ENCODE measurements around the gene CPO. TPM values are rescaled to one million over a fixed set of nuclear protein-coding genes. Genes with fewer than 3 reads are reported as not detected.

CPO gene
- total RNA-seq, 1 donor from 2014 or later = not detected

DNA sequence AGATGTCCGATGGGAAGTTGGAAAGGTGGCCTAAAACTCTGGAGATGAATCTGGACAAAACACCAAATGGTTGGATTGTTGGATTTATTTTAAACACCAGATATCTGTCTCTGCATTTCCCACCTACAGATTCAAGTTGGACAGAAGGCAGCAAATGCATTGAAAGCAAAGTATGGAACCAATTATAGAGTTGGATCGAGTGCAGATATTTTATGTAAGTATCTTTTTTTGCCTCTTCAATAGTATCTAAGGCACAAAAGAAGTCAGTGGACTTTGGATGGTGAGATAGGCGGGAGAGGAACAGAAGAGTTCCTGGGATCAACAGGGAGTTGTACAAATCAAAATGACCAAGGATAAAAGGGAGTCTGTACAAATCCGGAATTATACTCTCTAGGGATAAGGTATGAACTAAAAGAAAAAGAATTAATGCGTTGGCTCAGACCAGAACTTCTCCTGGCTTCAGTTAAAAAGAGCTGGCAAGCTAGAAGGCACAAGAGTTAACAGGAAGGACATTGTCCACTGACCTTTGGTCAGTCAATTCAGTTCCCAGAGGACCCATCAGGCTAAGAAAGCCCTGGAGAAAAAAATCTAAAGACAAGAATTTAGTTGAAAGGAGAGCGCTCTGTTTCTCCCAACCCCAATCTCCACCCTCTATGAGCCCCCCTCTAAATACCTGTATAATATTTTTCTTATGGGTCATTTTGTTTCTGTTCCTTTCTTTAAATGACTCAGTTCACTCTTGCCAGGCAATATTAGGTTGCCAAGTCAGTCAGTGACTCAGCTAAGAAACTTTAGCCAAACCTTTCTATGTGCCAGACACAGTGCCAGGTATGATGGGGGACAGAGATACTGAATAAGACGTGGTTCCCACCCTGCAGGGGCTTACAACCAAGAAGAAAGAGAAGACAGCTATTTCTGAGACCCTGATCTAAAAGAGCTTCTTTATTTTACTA lies 29.1 kb downstream of the CPO start:
- H3K27ac ChIP-seq = peak overlapping the region; percentile 75 to 78
- H3K36me3 ChIP-seq = no peaks in the 10 kb centered on the region
- intact Hi-C loops (cut with DNase I) = loop anchor here (2.0 to 5.0 kb wide), 4 partner anchors 198 to 564 kb away; partner anchors contain the start of genes FASTKD2 and MDH1B
- H3K4me1 ChIP-seq = peaks cover 4 to 21% of the 10 kb centered on the region in 2 donors
- peak overlapping the region in 1 of 2 donors; percentile 28 for H3K4me3 ChIP-seq
- DNase-seq (ENCODE audit: low spot score in 2 of 2) = peak in 1 of 2 donors; percentile 80
- TF ChIP-seq CTCF (IDR thresholded peaks at IDR 0.05) = no peak
- H3K9me3 ChIP-seq = no peaks in the 10 kb centered on the region
- no peaks in the 10 kb centered on the region for H3K27me3 ChIP-seq

DNA sequence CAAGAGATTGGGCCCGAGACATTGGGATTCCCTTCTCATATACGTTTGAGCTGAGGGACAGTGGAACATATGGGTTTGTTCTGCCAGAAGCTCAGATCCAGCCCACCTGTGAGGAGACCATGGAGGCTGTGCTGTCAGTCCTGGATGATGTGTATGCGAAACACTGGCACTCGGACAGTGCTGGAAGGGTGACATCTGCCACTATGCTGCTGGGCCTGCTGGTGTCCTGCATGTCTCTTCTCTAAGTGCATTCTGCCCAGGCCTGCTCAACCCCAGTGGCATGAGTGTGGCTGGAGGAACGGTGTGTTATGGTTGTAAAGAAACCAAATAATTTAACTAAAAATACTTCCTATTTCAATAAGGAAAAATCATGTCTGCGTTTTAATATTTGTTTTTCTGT lies 29.9 kb downstream of the CPO start:
- Histone ChIP-seq H3K4me3 (no peak overlapping the region), H3K9me3 (no peaks in the 10 kb centered on the region), H3K4me1 (peaks cover 4 to 21% of the 10 kb centered on the region in 2 donors), H3K27ac (peak overlapping the region; percentile 75 to 78), H3K27me3 (no peaks in the 10 kb centered on the region), H3K36me3 (no peaks in the 10 kb centered on the region)
- no peak for TF ChIP-seq CTCF (IDR thresholded peaks at IDR 0.05)
- intact Hi-C loops (cut with DNase I) = loop anchor here (2.0 to 5.0 kb wide), 4 partner anchors 198 to 563 kb away; partner anchors contain the start of genes FASTKD2 and MDH1B
- no peak for DNase-seq (ENCODE audit: low spot score in 2 of 2)

- no peak for DNase-seq (ENCODE audit: low spot score in 2 of 2)
- no peaks in the 10 kb centered on the region for H3K27me3 ChIP-seq
- intact Hi-C loops (cut with DNase I) = no loop called here
- H3K36me3 ChIP-seq = no peaks in the 10 kb centered on the region
- H3K9me3 ChIP-seq = no peaks in the 10 kb centered on the region
- H3K4me3 ChIP-seq = no peak overlapping the region
- no peak for TF ChIP-seq CTCF (IDR thresholded peaks at IDR 0.05)
- H3K4me1 ChIP-seq = peaks cover 4 to 17% of the 10 kb centered on the region in 2 donors
- H3K27ac ChIP-seq = peak overlapping the region in 1 of 2 donors; percentile 30
Observed at GRCh38 chr2:206970589-206971360, 31.5 kb downstream of the CPO start.

DNA sequence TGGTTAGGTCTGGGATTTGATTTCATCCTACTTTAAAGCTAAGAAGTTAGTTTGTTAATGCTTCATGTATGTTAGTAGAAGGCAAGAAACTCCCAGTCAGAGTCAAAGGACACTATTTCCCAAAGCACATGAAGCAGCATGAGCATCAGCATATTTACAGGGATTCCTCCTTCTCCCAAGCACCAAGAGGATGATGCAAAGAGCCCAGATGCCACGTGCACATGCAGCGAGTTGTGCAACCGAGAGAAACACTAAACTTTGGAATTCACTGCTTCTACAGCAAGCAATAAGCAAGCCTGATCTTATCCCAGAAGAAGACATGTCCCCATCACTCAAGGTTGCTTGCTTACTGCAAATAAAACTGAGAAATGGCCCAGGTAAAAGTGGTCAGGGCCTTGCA lies 32.5 kb downstream of the CPO start:
- intact Hi-C loops (cut with DNase I) = no loop called here
- DNase-seq (ENCODE audit: low spot score in 2 of 2) = no peak
- H3K36me3 ChIP-seq = no peaks in the 10 kb centered on the region
- TF ChIP-seq CTCF (IDR thresholded peaks at IDR 0.05) = no peak
- no peaks in the 10 kb centered on the region for H3K27me3 ChIP-seq
- H3K4me1 ChIP-seq = peaks cover 4 to 12% of the 10 kb centered on the region in 2 donors
- H3K9me3 ChIP-seq = no peaks in the 10 kb centered on the region
- no peak overlapping the region for H3K4me3 ChIP-seq
- peak overlapping the region in 1 of 2 donors; percentile 30 for H3K27ac ChIP-seq

DNA sequence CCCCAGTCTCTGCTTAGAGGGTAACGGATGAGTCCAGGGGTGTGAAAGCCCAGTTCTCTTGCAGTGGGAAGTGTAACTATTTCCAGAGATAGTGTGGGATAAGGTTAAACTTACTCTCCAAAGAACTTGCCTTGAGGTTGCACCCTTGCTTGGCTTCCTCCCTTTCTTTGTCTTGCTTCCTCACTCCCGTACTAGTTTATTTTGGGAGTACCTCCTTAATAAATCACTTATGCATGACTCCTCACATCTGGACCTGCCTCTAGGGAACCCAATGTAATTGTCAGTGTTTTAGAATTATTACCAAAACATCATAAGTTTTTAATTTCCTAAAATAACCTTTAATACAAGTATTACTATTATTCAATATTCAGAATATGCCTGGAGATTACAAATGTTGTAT lies 35.2 kb downstream of the CPO start:
- no peak for TF ChIP-seq CTCF (IDR thresholded peaks at IDR 0.05)
- no peaks in the 10 kb centered on the region for H3K9me3 ChIP-seq
- no peak for DNase-seq (ENCODE audit: low spot score in 2 of 2)
- no peaks in the 10 kb centered on the region for H3K27me3 ChIP-seq
- H3K36me3 ChIP-seq = no peaks in the 10 kb centered on the region
- H3K4me1 ChIP-seq = no peaks in the 10 kb centered on the region
- H3K4me3 ChIP-seq = no peak overlapping the region
- intact Hi-C loops (cut with DNase I) = no loop called here
- H3K27ac ChIP-seq = peak overlapping the region in 1 of 2 donors; percentile 6
